ENCODE measurements around the gene DDX50.
A peak's percentile ranks its signal among the peaks of the same experiment; 100 is the strongest.
"Not testable (repeated sequence)": the region's sequence is repeated elsewhere in the genome, so short reads cannot be mapped to it uniquely, and the experiment has no call there.

DDX50 gene, protein sequence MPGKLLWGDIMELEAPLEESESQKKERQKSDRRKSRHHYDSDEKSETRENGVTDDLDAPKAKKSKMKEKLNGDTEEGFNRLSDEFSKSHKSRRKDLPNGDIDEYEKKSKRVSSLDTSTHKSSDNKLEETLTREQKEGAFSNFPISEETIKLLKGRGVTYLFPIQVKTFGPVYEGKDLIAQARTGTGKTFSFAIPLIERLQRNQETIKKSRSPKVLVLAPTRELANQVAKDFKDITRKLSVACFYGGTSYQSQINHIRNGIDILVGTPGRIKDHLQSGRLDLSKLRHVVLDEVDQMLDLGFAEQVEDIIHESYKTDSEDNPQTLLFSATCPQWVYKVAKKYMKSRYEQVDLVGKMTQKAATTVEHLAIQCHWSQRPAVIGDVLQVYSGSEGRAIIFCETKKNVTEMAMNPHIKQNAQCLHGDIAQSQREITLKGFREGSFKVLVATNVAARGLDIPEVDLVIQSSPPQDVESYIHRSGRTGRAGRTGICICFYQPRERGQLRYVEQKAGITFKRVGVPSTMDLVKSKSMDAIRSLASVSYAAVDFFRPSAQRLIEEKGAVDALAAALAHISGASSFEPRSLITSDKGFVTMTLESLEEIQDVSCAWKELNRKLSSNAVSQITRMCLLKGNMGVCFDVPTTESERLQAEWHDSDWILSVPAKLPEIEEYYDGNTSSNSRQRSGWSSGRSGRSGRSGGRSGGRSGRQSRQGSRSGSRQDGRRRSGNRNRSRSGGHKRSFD

DNA sequence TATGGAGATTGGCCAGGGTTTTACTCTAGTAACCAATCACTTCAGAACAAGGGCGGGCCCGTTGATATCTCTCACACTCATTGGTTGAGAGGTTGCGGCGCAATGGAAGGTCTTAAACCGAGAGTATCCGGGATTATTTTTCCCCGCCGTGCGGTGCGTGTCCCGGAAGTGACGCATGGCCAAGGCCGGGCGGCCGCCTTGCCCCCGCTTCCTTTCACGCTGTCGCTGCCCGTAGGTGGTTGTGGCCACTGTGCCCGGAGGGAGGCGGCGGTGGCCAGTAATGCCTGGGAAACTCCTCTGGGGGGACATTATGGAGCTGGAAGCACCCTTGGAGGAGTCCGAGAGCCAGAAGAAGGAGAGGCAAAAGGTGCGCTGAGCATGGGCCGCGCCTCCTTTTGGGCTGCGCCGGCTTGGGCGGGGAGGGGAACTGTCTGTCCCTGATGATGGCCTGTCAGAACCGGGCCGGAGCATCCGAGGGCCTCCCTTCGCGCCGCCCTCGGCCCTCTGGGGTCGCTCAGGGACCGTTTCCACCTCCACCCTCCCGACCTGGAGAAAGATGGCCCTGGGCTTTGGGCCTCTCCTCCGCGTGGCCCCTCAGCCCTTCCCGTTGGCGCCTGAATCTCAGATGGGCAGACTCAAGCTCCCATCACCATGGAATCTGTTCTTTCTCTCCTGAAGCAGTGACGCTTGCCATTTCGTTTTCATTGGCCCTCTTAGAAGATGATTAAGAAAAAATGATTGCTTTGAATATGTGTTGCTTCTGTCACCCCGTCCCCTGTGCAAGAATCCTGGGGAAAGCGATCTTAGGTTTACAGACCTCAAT lies at the start of gene DDX50:
DDX50 (plus strand) TSS at position 211 of the 823 bp plus-strand sequence; CDS start at position 281, 70 bp downstream.
- DNase-seq: peak; percentile 96

DNA sequence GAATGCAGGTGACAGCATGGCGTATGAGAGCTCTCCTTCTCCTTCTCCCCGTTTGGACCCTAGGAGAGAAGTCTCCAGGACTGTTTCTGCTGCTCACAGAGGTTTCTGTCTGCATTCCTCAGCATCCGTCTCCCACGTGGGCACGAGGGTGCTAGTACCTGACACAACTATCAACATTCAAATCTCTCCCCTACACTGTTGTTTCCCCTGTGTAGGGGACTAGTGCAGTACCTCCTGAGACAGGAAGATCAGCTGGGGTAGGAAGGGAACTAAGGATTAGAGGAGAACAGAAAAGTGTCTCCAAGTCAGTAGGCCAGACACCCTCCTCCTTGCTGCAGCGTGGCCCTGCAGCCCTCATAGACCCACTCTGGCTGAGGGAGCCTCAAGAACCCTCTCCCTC lies 44.8 kb upstream of the DDX50 start:
- no peak for DNase-seq

DNA sequence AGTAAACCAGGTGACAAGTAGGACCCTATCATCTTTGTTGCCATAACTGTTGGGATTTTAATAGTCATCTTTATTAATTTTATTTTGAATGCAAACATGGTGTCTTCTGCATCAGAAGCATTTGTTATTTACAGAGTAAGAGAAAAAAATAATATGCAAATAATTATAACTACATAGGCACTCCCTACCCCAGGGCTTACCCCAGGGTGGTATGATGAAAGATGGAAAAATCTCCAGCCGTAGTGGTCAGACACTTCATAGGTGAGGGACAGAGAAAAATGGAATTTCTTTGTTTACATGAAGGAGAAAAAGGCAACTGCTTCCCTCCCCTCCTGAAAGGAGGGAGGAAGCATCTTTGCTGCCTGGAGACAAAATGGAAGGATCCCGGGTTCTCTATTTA lies 44.1 kb upstream of the DDX50 start:
- no peak for DNase-seq

DNA sequence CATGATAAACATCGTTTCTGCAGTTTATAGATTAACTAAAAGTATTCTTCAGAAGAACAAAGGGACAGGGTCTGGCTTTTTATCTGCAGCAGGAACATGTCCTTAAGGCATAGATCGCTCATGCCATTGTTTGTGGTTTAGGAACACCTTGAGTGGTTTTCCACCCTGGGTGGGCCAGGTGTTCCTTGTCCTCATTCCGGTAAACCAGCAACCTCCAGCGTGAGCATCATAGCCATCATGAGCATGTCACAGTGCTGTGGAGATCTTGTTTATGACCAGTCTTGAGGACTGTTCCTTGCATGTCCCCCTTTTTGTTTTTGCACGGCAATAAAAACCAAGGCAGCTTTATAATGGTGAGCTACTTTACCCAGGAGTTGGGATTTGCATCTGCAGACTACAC lies 39.9 kb upstream of the DDX50 start:
- DNase-seq: no peak

DNA sequence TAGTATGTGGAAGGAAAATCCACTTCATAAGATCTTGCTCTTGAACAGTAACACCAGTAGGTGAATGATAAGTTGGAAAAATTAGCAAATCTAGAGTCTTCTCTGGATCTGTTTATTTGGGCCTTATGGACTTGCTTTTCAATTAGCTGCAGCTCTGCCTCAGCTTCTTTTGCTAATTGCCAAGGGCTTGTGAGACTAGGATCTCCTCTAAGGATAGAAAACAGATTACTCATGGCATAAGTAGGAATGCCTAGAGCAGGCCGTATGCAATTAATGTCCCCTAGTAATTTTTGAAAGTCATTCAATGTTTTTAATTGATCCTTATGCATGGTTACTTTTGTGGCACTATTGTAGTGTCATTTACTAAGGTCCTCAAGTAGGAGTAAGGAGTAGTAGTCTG lies 36.5 kb upstream of the DDX50 start:
- DNase-seq: no peak

DNA sequence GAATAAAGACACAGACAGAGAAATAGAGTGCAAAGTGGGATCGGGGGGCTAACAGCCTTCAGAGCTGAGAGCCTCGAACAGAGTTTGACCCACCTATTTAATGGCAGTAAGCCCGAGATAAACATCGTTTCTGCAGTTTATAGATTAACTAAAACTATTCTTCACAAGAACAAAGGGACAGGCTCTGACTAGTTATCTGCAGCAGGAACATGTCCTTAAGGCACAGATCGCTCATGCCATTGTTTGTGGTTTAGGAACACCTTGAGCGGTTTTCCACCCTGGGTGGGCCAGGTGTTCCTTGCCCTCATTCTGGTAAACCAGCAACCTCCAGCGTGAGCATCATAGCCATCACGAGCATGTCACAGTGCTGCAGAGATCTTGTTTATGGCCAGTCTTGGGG lies 32.9 kb upstream of the DDX50 start:
- DNase-seq: not testable (repeated sequence)

DNA sequence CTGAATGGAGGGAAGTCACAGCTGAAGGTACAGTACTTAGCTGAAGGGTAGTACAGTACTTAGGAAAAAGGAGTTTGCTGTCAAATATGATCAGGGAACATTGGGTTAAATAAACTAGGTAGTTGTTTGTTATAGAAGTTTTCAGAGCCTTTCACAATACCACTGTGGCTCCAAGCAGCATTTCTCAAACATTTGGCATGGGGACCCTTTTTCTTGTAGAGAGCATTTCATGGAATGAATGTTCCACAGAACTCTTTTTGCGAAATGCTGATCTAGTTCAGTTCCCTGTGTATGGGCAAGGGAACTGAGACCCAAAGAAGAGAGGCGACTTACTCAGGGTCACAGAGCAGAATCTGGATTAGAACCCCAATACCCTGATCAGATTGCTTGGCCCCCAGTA lies 31.5 kb upstream of the DDX50 start:
- no peak for DNase-seq

DNA sequence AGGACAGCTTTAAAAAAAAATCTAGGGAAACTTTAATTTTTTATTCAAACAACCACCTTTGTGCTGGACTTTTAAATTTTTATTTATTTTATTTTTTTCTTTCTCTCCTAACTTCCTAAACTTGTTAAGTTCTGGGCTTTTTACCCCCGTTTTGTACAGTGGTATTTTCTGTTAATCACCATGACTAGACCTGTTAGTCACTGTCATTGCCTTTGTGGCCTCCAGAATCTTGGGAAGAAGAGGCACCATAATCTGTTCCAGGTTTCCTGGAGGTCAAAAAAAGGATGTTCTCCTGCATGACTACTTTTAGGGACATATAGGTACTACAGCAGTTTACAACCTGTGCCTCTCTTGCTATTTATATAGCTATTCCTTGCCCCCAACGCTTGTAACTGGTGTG lies 31.1 kb upstream of the DDX50 start:
- DNase-seq: no peak

DNA sequence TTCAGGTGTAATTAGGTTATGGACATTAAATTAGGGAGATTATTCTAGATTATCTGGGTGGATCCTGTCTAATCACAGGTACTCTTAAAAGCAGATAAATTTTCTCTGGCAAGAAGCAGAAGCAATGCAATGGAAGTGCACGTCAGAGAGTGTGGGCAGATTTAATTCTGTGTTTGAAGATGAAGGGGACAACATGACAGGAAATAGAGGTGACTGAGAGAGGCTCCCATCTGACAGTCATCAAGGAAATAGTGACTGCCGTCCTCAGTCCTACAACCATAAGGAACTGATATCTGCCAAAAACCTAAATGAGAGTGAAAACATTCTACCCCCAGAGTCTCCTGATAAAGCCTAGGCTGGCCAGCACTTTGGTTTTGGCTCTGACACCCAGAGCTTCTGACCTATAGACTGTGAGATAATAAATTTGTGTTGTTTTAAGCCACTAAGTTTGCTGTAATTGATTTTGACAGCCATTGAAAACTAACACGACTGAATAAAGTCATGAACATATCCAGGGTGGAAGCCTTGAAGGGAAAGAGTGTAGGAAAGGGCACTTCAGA lies 30.5 kb upstream of the DDX50 start:
- no peak for DNase-seq

DNA sequence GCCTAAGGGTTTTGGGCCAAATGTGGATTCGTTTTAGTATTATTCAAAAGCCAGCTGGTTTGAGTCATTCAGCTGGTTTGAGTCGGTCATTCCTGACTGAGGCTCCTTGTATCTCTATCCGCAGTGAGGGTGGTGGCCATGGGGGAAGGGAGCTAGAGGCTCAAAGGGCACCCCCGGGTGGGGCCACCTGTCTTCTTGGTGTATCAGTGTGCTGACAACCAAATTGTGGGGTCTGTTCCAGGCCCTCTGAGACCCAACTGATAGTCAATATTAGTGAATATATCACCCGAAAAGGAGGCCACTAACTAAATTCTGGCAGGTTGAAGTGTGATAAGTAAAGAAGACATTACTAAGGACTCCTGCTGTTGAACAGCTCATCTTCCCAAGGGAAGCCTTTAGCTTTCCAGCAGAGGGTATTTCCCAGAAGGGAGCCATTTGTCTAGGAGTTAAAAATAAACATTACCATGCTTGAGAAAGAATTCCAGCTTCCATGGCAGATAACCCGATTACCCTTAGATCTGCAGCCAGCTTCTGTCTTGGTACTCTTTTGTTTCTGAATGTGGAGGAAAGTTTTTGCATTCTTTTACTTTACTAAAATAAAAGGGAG lies 29.9 kb upstream of the DDX50 start:
- no peak for DNase-seq

DNA sequence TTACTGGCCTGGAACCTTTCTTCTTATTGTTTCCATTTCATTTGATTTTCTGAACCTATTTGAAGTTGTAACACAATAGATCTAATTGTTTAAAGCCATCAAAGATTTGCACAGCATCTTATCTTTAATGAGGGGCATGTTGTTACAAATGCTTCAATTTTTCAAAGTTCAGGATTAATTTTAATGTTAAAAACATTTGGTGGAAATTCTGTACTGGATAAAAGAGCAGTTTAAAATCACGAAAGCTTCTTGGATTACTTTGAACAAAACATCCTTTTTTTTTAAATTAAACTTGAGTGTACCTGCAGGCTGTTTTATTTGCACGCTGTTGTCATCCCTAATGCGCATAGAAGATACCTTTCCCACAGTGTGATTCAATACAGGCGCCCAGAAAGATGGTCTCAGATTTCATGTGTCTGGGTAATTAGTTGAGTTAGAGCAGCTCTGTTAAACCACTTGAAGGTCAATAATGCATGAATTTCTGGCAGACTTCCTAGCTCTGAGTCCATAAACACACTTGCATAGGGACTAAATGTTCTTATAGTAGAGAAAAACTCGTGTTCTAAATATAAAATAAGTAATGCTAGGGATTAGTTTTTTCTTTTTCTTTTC lies 29.3 kb upstream of the DDX50 start:
- no peak for DNase-seq

DNA sequence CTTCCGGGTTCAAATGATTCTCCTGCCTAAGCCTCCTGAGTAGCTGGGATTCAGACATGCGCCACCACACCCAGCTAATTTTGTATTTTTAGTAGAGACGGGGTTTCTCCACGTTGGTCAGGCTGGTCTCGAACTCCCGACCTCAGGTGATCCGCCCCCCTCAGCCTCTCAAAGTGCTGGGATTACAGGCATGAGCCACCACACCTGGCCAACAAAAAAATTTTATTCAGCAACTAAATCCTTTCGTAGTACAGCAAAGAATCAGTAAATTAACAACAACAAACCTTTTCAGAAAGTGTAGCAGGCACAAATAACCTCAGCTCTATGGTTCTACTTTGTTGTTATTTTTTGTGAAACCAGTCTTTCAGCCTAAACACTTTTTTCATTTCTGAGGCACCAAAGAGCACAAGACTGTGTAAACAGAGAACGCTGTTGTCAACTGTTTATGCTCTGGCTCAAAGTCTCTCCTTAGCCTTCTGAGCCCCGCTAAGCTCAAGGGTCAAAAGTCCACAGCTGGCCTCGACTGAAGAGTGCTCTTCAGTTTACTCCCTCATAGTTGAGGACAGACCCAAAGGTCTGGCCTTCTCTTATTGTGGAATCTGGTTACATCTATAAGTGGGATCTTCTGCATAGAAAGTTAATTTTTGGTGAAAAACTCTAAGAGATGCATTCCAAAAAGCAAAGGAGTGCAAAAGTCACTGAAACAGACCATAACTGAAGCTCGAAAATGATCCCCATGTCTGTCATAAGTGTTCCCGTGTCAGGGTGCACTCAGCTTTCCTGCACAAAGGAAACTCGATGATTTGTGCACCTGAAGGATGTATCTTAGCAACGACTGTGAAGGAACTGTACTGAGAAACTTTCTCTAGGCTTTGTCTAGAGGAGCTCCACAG lies 24.6 kb upstream of the DDX50 start:
- DNase-seq: no peak

DNA sequence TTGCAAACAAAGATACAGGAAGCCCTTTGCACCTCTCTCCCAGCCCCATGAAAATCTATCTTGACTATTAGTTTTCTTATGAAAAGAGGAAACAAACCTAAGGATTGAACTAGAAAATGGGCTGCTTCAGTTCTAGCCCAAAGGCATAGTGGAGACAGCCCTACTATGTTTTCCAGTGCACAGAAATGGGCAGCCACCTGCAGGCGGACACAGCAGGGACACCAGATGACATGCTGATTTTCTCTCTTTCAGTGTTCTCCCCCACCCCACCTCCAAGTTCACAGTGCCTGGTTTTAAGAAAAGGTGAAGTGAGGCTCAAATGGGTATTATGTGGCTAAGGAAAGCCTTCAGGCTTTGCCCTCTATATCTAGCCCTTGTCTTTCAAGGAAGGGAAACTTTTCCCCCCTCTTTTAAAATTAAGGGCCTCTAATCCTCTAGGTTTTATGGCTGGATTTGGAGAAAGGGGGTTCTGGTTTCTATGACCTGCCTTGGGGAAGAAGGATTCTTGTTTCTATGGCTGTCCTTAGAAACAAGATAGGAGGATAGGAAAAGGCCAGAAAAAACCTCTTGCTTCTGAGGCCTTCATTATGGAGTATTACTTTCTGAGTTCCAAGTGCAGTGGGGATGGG lies 23.5 kb upstream of the DDX50 start:
- DNase-seq: no peak

DNA sequence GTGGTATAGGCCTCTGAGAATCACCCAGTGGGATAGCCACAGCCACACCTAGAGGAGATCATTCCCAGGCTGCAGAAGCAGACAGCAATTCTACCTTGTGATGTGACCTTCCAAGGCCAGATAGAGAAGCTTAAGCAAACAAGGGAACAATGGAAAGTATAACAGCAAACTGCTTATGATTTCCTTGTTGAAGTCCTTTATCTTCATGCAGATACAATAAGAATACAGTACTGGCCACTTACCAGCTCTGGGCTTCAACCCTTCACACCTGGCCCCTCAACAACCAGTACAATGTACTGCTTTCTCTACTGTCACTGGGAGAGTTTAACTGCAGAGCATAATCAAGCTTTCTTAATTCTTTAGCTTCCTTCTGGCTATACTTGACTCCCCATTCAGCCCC lies 22.6 kb upstream of the DDX50 start:
- DNase-seq: no peak

DNA sequence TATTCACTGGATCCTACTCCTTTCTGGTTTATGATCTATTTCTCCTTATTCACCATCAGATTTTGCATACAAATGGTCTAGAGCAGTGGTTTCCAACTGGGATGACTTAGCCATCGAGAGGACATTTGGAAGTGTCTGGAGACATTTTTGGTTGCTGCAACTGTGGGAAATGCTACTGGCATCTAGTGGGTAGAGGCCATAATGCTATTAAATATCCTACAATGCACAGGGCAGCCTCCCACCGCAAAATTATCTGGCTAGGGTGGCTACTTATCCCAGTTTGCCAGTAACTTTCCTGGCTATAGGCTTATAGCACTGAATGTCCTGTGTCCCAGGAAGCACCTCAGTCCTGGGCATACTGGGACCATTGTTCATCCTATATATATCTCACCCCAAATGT lies 21.5 kb upstream of the DDX50 start:
- DNase-seq: no peak

DNA sequence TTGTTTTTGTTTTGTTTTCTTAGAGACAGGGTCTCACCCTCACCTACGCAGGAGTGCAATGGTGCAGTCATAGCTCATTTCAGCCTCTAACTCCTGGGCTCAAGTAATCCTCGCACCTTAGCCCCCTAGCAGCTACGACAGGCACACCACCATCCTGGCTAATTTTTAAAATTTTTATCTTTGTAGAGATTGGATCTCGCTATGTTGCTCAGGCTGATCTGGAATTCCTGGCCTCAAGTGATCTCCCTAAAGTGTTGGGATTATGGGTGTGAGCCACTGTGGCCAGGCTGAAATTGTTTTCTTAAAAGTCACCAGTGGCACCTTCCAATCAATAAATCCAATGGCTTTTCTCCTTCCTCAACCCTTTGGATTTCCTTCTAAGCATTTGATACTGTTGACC lies 20.9 kb upstream of the DDX50 start:
- no peak for DNase-seq

DNA sequence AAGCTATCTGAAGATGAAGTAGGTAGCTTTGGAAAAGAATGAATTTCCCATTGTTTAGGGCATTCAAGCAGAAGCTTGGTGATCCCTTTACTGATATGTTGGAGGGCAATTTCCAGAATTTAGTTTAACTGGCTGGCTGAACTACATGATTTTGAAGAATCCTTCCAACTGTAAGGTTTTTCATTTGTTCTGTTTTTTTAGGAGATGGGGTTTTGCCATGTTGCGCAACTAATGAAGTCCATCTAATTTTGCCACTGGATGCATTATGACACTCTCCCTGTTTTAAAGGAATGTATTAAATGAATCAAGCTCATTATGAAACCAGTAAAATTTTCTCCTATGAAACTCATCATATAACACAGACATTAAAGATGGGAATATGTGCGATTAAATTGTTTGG lies 6.1 kb upstream of the DDX50 start:
- no peak for DNase-seq

DNA sequence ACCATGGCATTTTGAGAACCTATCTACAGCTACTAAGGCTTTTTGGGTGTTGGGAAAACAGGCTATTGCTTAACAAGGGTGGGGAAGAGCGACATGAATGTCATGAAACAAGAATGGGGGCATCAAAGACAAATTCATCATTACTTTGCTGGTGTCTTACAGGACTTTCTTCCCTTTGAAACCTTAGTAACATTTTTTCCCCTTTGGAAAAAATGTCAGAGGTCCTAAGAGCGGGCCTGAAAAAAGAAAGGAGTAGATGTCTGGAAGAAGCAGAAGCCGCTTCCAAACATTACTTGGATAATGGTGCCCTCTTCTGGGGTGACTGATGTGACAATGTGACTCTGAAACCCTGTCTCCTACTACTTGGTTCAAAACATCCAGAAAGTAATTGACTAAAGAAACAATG lies 3.8 kb upstream of the DDX50 start:
- DNase-seq: peak; percentile 8

DNA sequence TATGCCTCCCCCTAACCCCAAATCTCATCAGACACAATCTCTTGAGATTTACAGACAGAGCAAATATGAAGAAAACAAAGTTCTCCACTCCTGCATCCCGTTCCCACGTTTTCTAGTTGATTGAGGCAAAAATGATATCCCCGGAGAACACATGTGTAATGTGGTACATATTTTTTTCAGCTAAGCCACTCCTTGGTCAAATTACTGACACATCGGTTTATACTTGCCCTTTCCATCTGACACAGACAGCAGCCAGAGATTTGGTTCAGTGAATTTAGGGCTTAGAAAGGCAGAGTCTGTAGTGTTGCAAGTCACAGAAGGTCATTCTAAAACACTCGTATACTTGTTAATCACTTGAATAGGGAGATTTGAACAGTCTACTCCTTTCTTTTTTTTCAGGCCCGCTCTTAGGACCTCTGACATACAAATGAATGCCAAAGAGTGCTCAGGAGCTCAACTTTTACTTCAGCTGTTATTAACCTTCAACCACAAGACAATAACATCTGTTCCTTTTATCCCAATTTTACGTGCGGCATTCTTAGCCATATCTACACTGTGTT lies 1.8 kb upstream of the DDX50 start:
- DNase-seq: no peak

DNA sequence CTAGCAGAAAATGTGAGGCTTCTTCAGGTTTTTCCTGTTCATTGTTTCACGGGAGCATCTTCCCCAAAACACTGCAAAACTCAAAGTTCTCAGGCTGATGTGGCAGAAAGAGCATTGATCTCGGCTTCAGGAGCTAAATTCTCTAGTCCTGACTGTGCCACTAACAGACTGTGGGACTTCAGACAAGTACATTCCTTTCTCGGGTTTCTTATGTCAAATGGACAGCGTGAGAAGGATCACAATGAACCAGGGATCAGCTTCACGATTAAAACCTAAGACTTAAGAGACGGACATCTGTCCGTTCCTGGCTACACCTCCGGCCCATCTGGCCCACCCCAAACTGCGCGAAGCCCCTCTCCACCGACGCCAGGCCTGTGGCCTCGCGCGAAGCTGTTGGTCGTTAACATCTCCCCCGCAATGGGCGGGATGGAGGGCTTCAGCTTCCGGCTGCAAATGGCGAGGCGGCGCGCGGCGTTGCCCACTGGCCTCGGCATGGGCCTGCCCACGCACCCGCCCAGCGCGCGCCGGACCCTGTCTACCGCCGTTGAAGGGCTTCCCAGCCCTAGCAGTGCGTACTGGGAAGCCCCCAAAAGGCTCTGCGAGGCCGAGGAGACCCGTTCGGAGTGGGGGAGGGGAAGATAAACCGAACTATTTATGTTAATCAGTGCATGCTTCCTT lies 549 bp upstream of the DDX50 start:
- no peak for DNase-seq

All from activated naive CD4-positive, alpha-beta T cell treated with Interleukin-2 at 50 U/mL for 16 hours (primary cell).